ENCODE results near the gene EEIG1. TPM values are rescaled to one million over a fixed set of nuclear protein-coding genes. Genes with fewer than 3 reads are reported as not detected.

The EEIG1 gene
- total and polyA plus RNA-seq, 4 experiments from 2014 or later = 95.4 to 550 (median 361) TPM

DNA sequence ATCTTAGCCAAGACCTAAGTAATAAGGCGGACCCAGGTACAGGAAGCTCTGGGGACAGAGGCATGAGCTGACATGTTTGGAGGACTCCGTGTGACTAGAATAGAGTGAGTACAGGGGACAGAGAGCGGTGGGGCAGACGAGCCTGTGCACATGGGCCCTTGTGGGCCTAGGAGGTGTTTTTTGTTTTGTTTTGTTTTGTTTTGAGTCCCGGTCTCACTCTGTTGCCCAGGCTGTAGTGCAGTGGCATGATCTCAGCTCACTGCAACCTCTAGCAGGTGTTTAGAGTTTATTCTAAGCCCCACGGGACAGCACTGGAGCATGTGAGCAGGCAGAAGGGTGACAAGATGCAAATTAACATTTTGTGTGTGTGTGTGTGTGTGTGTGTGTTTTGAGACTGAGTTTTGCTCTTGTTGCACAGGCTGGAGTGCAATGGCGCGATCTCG, 3.1 kb upstream of the EEIG1 start:
- no peak for DNase-seq
- H3K4me1 Mint-ChIP-seq = peaks cover 23 to 33% (median 29%) of the 10 kb centered on the region in 4 donors
- H3K36me3 ChIP-seq (ENCODE audit: insufficient read depth, low read length) = no peaks in the 10 kb centered on the region
- H3K27me3 Mint-ChIP-seq = no peaks in the 10 kb centered on the region
- POLR2A ChIA-PET (ENCODE audit: partially characterized antibody) = interaction anchor here (0.5 to 36.2 kb wide), 5 partner anchors 15 to 42 kb away, joined by 3 to 1317 read pairs (median 294); no protein-coding TSS in a partner anchor
- intact Hi-C loops (cut with micrococcal nuclease) = no loop called here
- peak overlapping the region in 1 of 8 donors; percentile 39 for H3K4me3 Mint-ChIP-seq
- H3K27ac ChIP-seq (ENCODE audit: low read depth, low read length) = no peak overlapping the region
- CTCF ChIA-PET (ENCODE audit: partially characterized antibody) = interaction anchor here (1.3 kb wide), 1 partner anchor 42 kb away, joined by 3 read pairs; no protein-coding TSS in a partner anchor
- no peak overlapping the region for H3K4me3 ChIP-seq (ENCODE audit: low read length in 2 of 2)
- H3K4me1 ChIP-seq (ENCODE audit: insufficient read depth, low read length) = peaks cover 23% of the 10 kb centered on the region
- H3K9me3 ChIP-seq (ENCODE audit: control insufficient read depth in 1 of 2, low read length in 2 of 2) = no peaks in the 10 kb centered on the region
- H3K9me3 Mint-ChIP-seq = no peaks in the 10 kb centered on the region
- H3K36me3 Mint-ChIP-seq = peaks cover 3 to 13% of the 10 kb centered on the region in 2 donors
- H3K27me3 ChIP-seq (ENCODE audit: insufficient read depth, low read length) = no peaks in the 10 kb centered on the region
- peak overlapping the region in 3 of 7 donors; percentile 24 to 53 (median 29) for H3K27ac Mint-ChIP-seq

- Histone ChIP-seq H3K4me1 (ENCODE audit: insufficient read depth, low read length) (peaks cover 26% of the 10 kb centered on the region), H3K9me3 (ENCODE audit: control insufficient read depth in 1 of 2, low read length in 2 of 2) (no peaks in the 10 kb centered on the region), H3K27me3 (ENCODE audit: insufficient read depth, low read length) (no peaks in the 10 kb centered on the region), H3K4me3 (ENCODE audit: low read length in 2 of 2) (no peak overlapping the region), H3K36me3 (ENCODE audit: insufficient read depth, low read length) (no peaks in the 10 kb centered on the region), H3K27ac (ENCODE audit: low read depth, low read length) (no peak overlapping the region)
- Mint-ChIP-seq H3K9me3 (no peaks in the 10 kb centered on the region), H3K4me3 (peak overlapping the region in 7 of 8 donors; percentile 1 to 37 (median 31)), H3K27ac (peak overlapping the region in 2 of 7 donors; percentile 65 to 94), H3K27me3 (no peaks in the 10 kb centered on the region), H3K36me3 (peaks cover 9 to 19% of the 10 kb centered on the region in 2 donors), H3K4me1 (peaks cover 23 to 33% (median 31%) of the 10 kb centered on the region in 4 donors)
- ChIA-PET POLR2A (ENCODE audit: partially characterized antibody) (interaction anchor here (0.6 to 36.2 kb wide), 6 partner anchors 15 to 43 kb away, joined by 3 to 1317 read pairs (median 272); partner anchors contain the start of gene DPM2), CTCF (ENCODE audit: partially characterized antibody) (interaction anchor here (0.8 to 1.5 kb wide), 6 partner anchors 25 to 53 kb away, joined by 3 to 6 read pairs (median 4); no protein-coding TSS in a partner anchor)
- intact Hi-C loops (cut with micrococcal nuclease) = no loop called here
- DNase-seq = no peak
Observed at GRCh38 chr9:127982912-127983311, 2.1 kb upstream of the EEIG1 start.

DNA sequence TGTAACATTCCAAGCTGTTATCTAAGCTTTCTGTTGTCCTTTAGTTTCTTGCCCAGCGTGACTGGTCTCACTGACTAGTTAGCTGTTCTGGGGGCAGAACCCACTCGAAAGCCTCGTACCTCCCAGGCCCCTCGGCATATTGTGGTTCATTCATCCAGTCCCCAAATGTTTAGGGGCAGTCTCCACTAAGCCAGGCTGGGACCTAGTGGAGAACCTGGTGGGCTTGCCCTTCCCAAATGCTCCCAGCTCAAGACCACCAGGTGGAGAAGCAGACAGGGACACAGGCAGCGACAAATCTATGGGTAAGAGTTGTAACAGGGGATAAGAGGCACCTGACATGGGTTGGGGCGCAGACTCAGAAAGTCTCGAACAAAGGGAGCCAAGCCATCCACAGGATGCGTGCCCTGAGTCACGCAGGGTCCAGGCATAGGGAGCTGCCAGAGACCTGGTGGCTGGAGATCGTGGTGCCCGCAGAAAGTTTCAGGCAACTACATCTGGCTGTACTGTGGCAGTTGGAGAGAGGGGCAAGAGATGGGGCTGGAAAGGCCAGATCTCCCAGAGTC, 851 bp upstream of the EEIG1 start:
- Mint-ChIP-seq H3K4me1 (peaks cover 21 to 44% (median 32%) of the 10 kb centered on the region in 4 donors), H3K27me3 (no peaks in the 10 kb centered on the region), H3K4me3 (peak overlapping the region; percentile 84 to 94 (median 90)), H3K9me3 (no peaks in the 10 kb centered on the region), H3K27ac (peak overlapping the region; percentile 91 to 96 (median 93)), H3K36me3 (peaks cover 17 to 26% of the 10 kb centered on the region in 2 donors)
- Histone ChIP-seq H3K4me1 (ENCODE audit: insufficient read depth, low read length) (peaks cover 39% of the 10 kb centered on the region), H3K27me3 (ENCODE audit: insufficient read depth, low read length) (no peaks in the 10 kb centered on the region), H3K27ac (ENCODE audit: low read depth, low read length) (peak overlapping the region; percentile 78), H3K36me3 (ENCODE audit: insufficient read depth, low read length) (no peaks in the 10 kb centered on the region), H3K4me3 (ENCODE audit: low read length in 2 of 2) (peak overlapping the region in 1 of 2 donors; percentile 54), H3K9me3 (ENCODE audit: control insufficient read depth in 1 of 2, low read length in 2 of 2) (no peaks in the 10 kb centered on the region)
- intact Hi-C loops (cut with micrococcal nuclease) = loop anchor here (1.0 kb wide), 6 partner anchors 10 to 86 kb away; partner anchors contain the start of gene NAIF1
- DNase-seq = no peak
- POLR2A ChIA-PET (ENCODE audit: partially characterized antibody) = interaction anchor here (1.4 to 36.2 kb wide), 8 partner anchors 16 to 212 kb away, joined by 4 to 1317 read pairs (median 136); partner anchors contain the start of genes DPM2, NAIF1 and SLC25A25
- CTCF ChIA-PET (ENCODE audit: partially characterized antibody) = interaction anchor here (0.6 to 17.5 kb wide), 15 partner anchors 10 to 53 kb away, joined by 3 to 182 read pairs (median 4); no protein-coding TSS in a partner anchor

- Mint-ChIP-seq H3K27ac (peak overlapping the region; percentile 86 to 97 (median 91)), H3K9me3 (no peaks in the 10 kb centered on the region), H3K4me1 (peaks cover 32 to 58% (median 45%) of the 10 kb centered on the region in 4 donors), H3K4me3 (peak overlapping the region; percentile 92 to 98 (median 97)), H3K36me3 (peaks cover 30 to 39% of the 10 kb centered on the region in 2 donors), H3K27me3 (no peaks in the 10 kb centered on the region)
- Histone ChIP-seq H3K9me3 (ENCODE audit: control insufficient read depth in 1 of 2, low read length in 2 of 2) (no peaks in the 10 kb centered on the region), H3K27me3 (ENCODE audit: insufficient read depth, low read length) (no peaks in the 10 kb centered on the region), H3K4me1 (ENCODE audit: insufficient read depth, low read length) (peaks cover 54% of the 10 kb centered on the region), H3K27ac (ENCODE audit: low read depth, low read length) (peak overlapping the region; percentile 78), H3K36me3 (ENCODE audit: insufficient read depth, low read length) (peaks cover 12% of the 10 kb centered on the region), H3K4me3 (ENCODE audit: low read length in 2 of 2) (peak overlapping the region; percentile 72 to 92)
- POLR2A ChIA-PET (ENCODE audit: partially characterized antibody) = interaction anchor here (0.8 to 36.2 kb wide), 11 partner anchors 11 to 210 kb away, joined by 4 to 1317 read pairs (median 13); partner anchors contain the start of genes DPM2, NAIF1 and SLC25A25
- CTCF ChIA-PET (ENCODE audit: partially characterized antibody) = interaction anchor here (1.0 to 17.5 kb wide), 9 partner anchors 25 to 90 kb away, joined by 3 to 182 read pairs (median 6); no protein-coding TSS in a partner anchor
- peak; percentile 31 to 60 (median 53) for DNase-seq
- intact Hi-C loops (cut with micrococcal nuclease) = no loop called here
Observed at GRCh38 chr9:127980060-127980705, 606 bp downstream of the EEIG1 start.

GRCh38 chr9:127979333-127980059, 1.3 kb downstream of the EEIG1 start:
- H3K4me3 ChIP-seq (ENCODE audit: low read length in 2 of 2) = peak overlapping the region; percentile 72 to 92
- DNase-seq = no peak
- H3K4me3 Mint-ChIP-seq = peak overlapping the region; percentile 92 to 98 (median 97)
- no peaks in the 10 kb centered on the region for H3K9me3 ChIP-seq (ENCODE audit: control insufficient read depth in 1 of 2, low read length in 2 of 2)
- H3K36me3 ChIP-seq (ENCODE audit: insufficient read depth, low read length) = peaks cover 12% of the 10 kb centered on the region
- no peaks in the 10 kb centered on the region for H3K27me3 ChIP-seq (ENCODE audit: insufficient read depth, low read length)
- peaks cover 33 to 65% (median 46%) of the 10 kb centered on the region in 4 donors for H3K4me1 Mint-ChIP-seq
- intact Hi-C loops (cut with micrococcal nuclease) = no loop called here
- no peaks in the 10 kb centered on the region for H3K27me3 Mint-ChIP-seq
- peak overlapping the region; percentile 78 for H3K27ac ChIP-seq (ENCODE audit: low read depth, low read length)
- peak overlapping the region; percentile 86 to 97 (median 91) for H3K27ac Mint-ChIP-seq
- POLR2A ChIA-PET (ENCODE audit: partially characterized antibody) = interaction anchor here (1.0 to 36.2 kb wide), 12 partner anchors 12 to 107 kb away, joined by 4 to 1317 read pairs (median 12); partner anchors contain the start of genes DPM2, NAIF1 and SLC25A25
- H3K9me3 Mint-ChIP-seq = no peaks in the 10 kb centered on the region
- peaks cover 33 to 43% of the 10 kb centered on the region in 2 donors for H3K36me3 Mint-ChIP-seq
- H3K4me1 ChIP-seq (ENCODE audit: insufficient read depth, low read length) = peaks cover 60% of the 10 kb centered on the region
- CTCF ChIA-PET (ENCODE audit: partially characterized antibody) = interaction anchor here (0.8 to 17.5 kb wide), 13 partner anchors 14 to 90 kb away, joined by 3 to 182 read pairs (median 5); no protein-coding TSS in a partner anchor

- DNase-seq = no peak
- peak overlapping the region; percentile 92 to 98 (median 97) for H3K4me3 Mint-ChIP-seq
- ChIA-PET POLR2A (ENCODE audit: partially characterized antibody) (interaction anchor here (1.8 to 36.2 kb wide), 10 partner anchors 12 to 108 kb away, joined by 4 to 1317 read pairs (median 18); partner anchors contain the start of genes DPM2, NAIF1 and SLC25A25), CTCF (ENCODE audit: partially characterized antibody) (interaction anchor here (0.8 to 17.5 kb wide), 11 partner anchors 14 to 91 kb away, joined by 3 to 182 read pairs (median 5); no protein-coding TSS in a partner anchor)
- Histone ChIP-seq H3K4me3 (ENCODE audit: low read length in 2 of 2) (peak overlapping the region; percentile 72 to 92), H3K9me3 (ENCODE audit: control insufficient read depth in 1 of 2, low read length in 2 of 2) (no peaks in the 10 kb centered on the region), H3K4me1 (ENCODE audit: insufficient read depth, low read length) (peaks cover 66% of the 10 kb centered on the region), H3K27ac (ENCODE audit: low read depth, low read length) (peak overlapping the region; percentile 78), H3K36me3 (ENCODE audit: insufficient read depth, low read length) (peaks cover 12% of the 10 kb centered on the region), H3K27me3 (ENCODE audit: insufficient read depth, low read length) (no peaks in the 10 kb centered on the region)
- peaks cover 34 to 47% of the 10 kb centered on the region in 2 donors for H3K36me3 Mint-ChIP-seq
- intact Hi-C loops (cut with micrococcal nuclease) = no loop called here
- no peaks in the 10 kb centered on the region for H3K27me3 Mint-ChIP-seq
- H3K4me1 Mint-ChIP-seq = peaks cover 37 to 70% (median 50%) of the 10 kb centered on the region in 4 donors
- H3K27ac Mint-ChIP-seq = peak overlapping the region; percentile 86 to 97 (median 91)
- H3K9me3 Mint-ChIP-seq = no peaks in the 10 kb centered on the region
Observed at GRCh38 chr9:127979015-127979332, 1.8 kb downstream of the EEIG1 start.

Data from CD4-positive, alpha-beta memory T cell (primary cell).